ENCODE data around the gene MAP3K7CL. TPM values are rescaled to one million over a fixed set of nuclear protein-coding genes. Genes with fewer than 3 reads are reported as not detected.
A peak's percentile ranks its signal among the peaks of the same experiment; 100 is the strongest.

MAP3K7CL gene
- total RNA-seq, 1 experiment from 2014 or later, result 0.31 TPM

DNA sequence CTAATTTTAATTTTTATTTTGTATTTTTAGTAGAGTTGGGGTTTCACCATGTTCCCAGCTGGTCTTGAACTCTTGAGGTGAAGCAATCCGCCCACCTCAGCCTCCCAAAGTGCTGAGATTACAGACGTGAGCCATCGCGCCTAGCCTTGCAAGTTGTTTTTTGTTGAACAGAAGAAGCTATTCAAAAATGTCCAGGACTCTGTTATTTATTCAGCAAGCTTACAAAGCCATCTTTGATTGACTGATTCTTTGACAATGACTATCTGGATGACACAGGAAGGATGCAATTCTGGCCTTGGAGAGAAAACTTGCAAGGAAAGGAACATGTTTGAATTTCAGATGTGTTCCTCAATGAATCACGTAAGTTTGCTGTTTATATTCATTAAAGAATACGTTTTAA lies 63.5 kb downstream of the MAP3K7CL start:
- no peaks in the 10 kb centered on the region for H3K27me3 ChIP-seq (ENCODE audit: control insufficient read depth, insufficient read depth, low read length)
- CTCF ChIA-PET, result interaction anchor here (0.6 kb wide), 1 partner anchor 124 kb away, joined by 3 read pairs; no protein-coding TSS in a partner anchor
- DNase-seq (ENCODE audit: low read depth, low spot score) (no peak), ATAC-seq (no peak)
- no TSS peak for BruUV-seq (replicated peaks)
- intact Hi-C loops (cut with micrococcal nuclease; ENCODE audit: unreplicated experiment), result no loop called here
- no peaks in the 10 kb centered on the region for H3K36me3 ChIP-seq (ENCODE audit: control insufficient read depth, insufficient read depth, low read length)
- no peak overlapping the region for H3K27ac ChIP-seq (ENCODE audit: low read length)
- POLR2A ChIA-PET, result no interaction called here
- H3K4me1 ChIP-seq (ENCODE audit: control insufficient read depth, insufficient read depth, low read length), result peaks cover 6% of the 10 kb centered on the region; the same call in 1 of the 2 replicates
- no peaks in the 10 kb centered on the region for H3K9me3 ChIP-seq (ENCODE audit: control insufficient read depth, insufficient read depth, low read depth, low read length)
- in situ Hi-C loops (cut with HindIII; ENCODE audit: low pct_unique_long_range_greater_than_20kb, low sequenced_read_pairs), result no loop called here
- TF ChIP-seq POLR2AphosphoS5 (IDR thresholded peaks at IDR 0.05; ENCODE audit: low read depth, low read length) (no peak), SIN3A (IDR thresholded peaks at IDR 0.05; ENCODE audit: borderline replicate concordance, insufficient read depth, low read depth, low read length) (no peak), TCF7L2 (IDR thresholded peaks at IDR 0.05; ENCODE audit: low read depth, low read length) (no peak), CTCF (IDR thresholded peaks at IDR 0.05) (no peak), REST (IDR thresholded peaks at IDR 0.05; ENCODE audit: insufficient read depth in 1 of 2, low read depth in 2 of 2, low read length in 1 of 2) (no peak)
- peak overlapping the region in 1 of 2 experiments; percentile 21; a peak in 1 of 4 replicates for H3K4me3 ChIP-seq (ENCODE audit: low read depth in 2 of 2, low read length in 2 of 2)

- Histone ChIP-seq H3K4me1 (ENCODE audit: control insufficient read depth, insufficient read depth, low read length) (peaks cover 6% of the 10 kb centered on the region; the same call in 1 of the 2 replicates), H3K27ac (ENCODE audit: low read length) (no peak overlapping the region), H3K4me3 (ENCODE audit: low read depth in 2 of 2, low read length in 2 of 2) (peak overlapping the region in 1 of 2 experiments; percentile 21; a peak in 1 of 4 replicates), H3K27me3 (ENCODE audit: control insufficient read depth, insufficient read depth, low read length) (no peaks in the 10 kb centered on the region), H3K36me3 (ENCODE audit: control insufficient read depth, insufficient read depth, low read length) (no peaks in the 10 kb centered on the region), H3K9me3 (ENCODE audit: control insufficient read depth, insufficient read depth, low read depth, low read length) (no peaks in the 10 kb centered on the region)
- intact Hi-C loops (cut with micrococcal nuclease; ENCODE audit: unreplicated experiment), result no loop called here
- no peak for TF ChIP-seq REST (IDR thresholded peaks at IDR 0.05; ENCODE audit: insufficient read depth in 1 of 2, low read depth in 2 of 2, low read length in 1 of 2)
- TF ChIP-seq CTCF (IDR thresholded peaks at IDR 0.05), result no peak
- no peak for TF ChIP-seq TCF7L2 (IDR thresholded peaks at IDR 0.05; ENCODE audit: low read depth, low read length)
- ATAC-seq (no peak), DNase-seq (ENCODE audit: low read depth, low spot score) (no peak)
- ChIA-PET CTCF (no interaction called here), POLR2A (no interaction called here)
- in situ Hi-C loops (cut with HindIII; ENCODE audit: low pct_unique_long_range_greater_than_20kb, low sequenced_read_pairs), result no loop called here
- no TSS peak for BruUV-seq (replicated peaks)
Measured at GRCh38 chr21:29194342-29194741, 63.9 kb downstream of the MAP3K7CL start.

Measured in Panc1 (cell line).